Hippocampal formation (tissue), 2 donors: ENCODE data around the gene FAM114A1.
A peak's percentile ranks its signal among the peaks of the same experiment; 100 is the strongest.
"Not testable (repeated sequence)": the region's sequence is repeated elsewhere in the genome, so short reads cannot be mapped to it uniquely, and the experiment has no call there.

Experiments
- DNase-seq, 2 donors: peaks; one replicate each; lab custom pipeline; 2025; lab: John Stamatoyannopoulos, UW

The FAM114A1 gene

DNA sequence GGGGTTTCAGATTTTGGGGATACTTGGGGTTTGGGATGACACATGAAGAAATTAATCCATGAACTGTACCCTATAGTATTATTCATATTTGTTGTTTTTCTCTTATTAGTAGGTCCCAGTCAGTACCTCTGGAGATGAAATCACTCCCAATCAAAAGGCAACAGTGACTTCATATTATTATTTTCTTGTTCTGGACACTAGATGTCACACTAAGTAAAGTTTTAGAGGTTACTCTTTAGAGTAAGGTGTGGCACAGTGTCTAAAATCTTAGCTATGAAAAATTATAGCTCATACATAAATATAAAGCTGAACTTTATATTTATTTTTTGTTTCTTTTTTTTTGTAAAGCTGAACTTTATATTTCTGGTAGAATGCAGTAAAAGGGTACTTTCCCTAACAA is 35.1 kb downstream of the FAM114A1 start:
- DNase-seq, result peak in 1 of 2 donors; percentile 74

DNA sequence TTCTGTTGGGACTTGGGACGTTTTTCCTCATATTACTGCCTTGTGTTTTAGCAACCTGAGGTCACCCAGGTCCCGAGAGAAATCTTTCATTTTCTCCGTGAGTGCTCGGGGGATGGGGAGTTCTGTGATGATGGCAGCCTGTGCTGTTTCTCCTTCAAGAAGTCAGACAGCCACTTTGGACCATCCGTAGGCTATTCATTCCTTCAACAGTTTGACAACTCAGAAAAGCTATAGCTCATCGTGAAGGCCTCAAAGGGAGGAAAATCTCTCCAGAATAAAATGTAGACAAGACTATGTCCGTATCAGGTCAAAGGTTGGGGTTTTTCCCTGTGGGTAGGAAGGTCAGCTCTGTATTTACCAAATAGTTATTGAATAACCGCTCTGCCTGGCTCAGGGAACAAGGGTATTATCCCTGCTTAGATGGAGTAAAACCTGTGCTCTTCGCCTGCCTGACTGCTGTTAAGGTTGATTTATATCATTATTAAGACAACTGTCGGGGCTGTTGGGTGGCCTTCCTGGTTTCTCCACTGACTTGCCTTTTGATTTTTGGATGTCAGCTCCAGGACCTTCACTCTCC is 36.6 kb downstream of the FAM114A1 start:
- DNase-seq, result no peak

DNA sequence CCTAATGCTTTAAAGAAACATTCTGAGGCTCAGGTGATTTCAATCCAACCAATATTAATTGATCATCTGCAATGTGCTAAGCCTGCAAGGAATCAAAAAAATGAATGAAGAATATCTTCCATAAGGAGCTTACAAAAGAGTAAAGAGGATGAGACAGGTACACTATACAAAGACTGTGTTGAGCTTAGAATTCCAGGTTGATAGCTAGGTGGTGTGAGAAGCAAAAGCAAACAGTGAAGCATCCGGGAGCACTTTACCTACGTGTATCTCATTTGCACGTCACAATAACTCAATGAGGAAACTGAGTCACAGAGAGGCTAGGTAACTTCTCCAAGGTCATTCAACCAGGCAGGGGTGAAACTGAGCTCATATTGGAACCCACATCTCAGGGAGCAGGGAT is 37.1 kb downstream of the FAM114A1 start:
- no peak for DNase-seq

DNA sequence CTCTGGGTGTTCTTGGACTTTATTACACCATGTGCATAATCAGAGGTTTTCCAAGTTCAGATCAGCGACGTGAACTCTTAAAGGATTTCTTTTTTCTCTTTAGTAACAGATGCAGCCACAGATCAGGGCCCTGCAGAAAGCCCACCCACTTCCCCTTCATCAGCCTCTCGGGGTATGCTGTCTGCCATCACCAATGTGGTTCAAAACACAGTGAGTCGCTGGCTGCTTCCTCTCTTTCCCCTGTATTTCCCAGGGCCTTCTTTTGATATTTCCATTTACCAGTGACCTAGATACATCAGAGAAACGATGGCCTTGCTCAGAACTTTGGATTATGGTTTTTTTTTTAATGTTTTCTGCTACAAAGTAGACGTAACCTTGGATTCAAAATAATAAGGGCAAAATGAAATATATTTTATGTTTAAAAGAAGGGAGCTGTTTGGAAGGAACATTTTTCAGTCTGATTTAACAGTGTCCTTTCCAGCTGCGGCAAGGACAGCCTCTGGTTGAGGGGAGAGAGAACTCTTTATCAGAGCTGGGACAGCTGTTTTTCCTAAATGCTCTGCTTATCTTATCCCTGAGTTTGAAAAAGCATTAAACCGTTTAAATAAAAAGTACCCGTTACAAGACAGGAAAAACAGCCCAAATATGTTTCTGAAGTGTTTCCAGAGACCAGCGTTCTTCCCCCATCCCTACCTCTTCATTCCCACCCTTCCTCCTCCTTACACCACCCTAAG is 38.2 kb downstream of the FAM114A1 start:
- no peak for DNase-seq

DNA sequence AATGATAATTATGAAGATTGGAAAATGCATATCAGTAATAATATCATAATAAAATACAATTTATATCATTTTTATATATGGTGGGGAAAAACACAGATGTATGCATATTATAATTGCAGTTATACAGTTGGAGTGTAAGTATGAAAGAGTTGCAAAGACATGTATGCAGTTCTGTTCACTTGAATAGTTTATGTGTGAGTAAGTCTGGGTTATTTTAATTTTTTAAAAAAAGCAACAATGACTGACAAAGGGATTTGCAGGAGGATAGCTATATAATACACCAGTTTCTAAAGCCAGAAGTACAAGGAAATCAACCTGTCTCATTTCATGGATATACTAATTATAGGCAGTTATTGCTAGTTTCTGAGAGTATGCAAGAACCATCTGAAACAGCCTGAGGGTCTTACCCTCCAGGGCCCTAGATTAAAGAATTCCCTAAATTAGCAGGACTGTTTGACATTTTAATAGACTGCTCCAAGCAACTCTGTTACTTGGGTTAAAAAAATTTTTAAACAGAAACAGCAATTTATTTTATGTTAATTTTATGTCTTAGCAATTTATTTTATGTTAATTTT is 40.2 kb downstream of the FAM114A1 start:
- no peak for DNase-seq

DNA sequence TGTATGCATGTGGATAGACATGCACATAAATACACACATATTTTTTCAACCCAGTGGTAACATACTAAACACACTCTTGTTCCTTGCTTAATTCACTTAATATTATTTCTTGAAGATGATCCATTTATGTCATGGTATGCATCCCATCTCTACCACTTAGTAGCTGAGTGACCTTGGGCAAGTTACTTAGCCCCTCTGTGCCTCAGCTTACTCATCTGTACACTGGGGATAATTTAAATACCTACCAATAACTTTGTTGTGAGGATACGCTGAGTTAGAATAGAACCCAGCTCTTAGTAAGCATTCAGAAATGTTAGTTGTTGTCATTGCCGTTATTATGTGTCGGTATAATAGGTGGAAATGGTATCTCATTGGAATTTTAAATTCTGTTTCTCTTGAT is 41.4 kb downstream of the FAM114A1 start:
- DNase-seq, result no peak

DNA sequence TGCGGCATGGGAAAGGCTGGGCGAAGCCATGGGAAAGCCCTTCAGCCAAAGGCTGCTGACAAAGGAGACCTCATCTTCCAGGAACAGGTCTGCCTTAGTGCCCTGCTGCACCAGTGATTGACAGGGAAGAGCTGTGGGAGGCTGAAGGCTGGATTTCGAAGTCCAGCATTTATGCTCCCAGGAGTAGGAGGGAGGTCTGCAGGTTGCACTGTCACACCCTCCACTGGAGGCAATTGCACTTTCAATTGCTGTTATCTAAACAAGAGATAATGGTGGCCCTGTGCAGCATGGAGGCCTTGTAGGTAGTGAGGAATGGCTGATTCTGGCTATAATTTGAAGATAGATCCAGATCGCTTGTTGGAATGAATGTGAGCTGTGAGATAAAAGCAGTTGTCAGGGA is 43.7 kb downstream of the FAM114A1 start:
- DNase-seq, result no peak

DNA sequence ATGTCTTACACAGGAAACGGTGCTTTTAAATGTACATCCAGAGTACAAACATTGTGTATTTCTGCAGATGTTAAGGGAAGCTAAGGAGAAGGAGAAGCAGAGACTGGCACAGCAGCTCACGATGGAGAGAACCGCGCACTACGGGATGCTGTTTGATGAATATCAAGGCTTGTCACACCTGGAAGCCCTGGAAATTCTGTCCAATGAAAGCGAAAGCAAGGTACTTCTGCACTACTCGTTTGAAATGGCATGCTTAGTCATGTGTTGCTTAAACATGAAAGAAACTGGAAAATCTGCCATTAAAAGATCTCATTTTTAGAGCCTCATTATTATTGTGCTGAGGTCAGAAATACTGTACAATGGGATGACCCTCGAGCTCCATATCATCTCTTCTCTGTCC is 47.2 kb downstream of the FAM114A1 start:
- no peak for DNase-seq

DNA sequence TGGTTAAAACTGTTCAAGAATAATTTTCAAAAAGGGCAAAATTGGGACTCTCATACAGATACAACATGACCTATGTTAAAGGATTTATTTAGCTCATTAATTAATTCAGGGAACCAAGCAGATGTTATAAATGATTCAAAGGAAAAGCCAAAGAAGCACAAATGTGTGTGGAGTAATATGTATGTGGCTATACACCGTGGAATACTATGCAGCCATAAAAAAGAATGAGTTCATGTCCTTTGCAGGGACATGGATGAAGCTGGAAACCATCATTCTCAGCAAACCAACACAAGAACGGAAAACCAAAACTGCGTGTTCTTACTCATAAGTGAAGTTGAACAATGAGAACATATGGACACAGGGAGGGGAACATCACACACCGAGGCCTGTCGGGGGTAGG is 48.7 kb downstream of the FAM114A1 start:
- not testable (repeated sequence) for DNase-seq

DNA sequence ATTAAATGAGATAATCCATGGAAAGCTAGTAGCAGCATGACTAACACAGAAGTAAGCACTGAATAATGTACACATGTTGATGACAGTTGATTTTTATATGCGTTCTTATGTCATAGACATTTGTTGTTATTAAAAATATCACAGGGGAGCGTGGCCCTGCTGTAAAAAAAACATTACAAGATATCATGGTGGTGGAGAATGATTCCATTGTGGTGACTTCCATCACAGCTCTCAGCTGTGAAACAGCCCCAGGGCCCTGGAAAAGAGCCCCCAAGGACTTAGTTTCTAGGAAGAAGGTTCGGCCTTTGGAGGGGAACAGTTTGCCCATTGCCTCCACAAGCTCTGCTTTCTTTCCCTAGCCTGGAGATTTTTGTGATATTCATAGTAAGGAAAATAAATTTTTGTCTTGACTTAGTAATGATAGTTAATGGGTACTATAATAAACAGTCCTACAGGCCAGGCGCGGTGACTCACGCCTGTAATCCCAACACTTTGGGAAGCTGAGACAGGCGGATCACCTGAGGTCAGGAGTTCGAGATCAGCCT is 49.9 kb downstream of the FAM114A1 start:
- DNase-seq, result no peak

DNA sequence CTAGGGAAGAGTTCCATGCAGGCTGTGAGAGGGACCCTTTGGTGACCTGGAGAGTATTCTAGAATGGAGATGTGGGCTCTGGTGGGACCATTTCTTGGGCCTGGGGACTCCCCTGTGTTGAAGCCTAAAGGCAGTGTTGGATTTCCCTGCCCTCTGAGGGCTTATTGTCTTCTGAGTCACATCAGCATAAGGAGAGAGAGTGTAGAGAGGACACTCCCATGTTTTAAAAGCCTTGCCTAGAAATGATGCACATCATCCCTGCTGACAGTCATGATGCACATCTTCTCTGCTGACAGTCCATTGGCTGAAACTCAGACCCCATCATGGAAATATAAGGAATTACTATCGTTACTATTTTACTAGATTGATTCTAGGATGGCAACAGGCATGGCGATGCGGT is 51.9 kb downstream of the FAM114A1 start:
- DNase-seq, result no peak

DNA sequence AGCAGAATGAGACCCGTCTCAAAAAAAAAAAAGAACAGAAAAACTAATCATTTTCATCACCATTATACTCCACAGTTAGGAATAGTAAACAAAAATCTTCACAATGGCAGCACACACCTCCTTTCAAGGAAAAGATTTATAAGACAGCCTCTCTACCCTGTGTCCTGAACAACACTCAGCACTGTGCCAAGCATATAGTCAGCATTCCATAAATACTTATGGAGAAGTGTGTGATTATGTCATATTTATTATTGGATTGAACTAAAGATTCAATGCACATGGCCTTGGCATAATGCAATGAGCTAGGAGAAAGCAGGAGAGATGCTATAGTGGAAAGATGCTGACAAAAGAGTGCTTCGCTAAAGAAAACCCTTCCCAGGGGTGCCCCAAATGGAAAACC is 52.6 kb downstream of the FAM114A1 start:
- DNase-seq, result no peak

DNA sequence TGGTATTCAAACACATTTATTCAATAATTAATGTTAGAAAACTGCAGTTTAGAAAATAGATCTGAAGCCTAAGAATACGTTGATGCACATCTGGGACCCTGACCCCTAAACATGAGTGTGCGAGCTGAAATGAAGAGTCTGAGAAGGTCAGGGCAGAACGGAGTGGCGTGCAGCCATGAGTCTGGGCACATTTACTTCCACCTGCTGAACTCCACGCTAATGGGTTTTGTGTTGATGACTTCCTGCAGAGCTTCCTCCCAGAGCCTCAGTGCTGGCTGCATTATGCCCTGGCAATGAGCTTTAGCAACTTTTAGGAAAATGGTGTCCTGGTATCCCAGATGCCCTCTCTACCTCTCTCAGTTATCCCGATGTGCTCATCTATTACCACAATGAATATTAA is 53.1 kb downstream of the FAM114A1 start:
- DNase-seq, result no peak

DNA sequence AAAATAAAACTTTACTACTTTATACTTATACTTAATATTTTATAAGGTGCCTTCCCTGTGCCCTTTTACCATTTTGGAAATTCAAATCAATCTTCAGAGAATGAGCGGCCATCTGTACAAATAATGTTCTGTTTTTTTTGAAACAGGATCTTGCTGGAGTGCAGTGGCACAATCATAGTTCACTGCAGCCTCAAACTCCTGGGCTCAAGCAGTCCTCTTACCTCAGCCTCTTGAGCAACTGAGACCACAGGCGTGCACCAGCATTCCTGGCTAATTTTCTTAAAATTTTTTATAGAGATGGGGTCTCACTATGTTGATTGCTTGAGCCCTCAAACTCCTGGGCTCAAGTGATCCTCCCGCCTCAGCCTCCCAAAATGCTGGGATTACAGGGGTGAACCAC is 53.5 kb downstream of the FAM114A1 start:
- DNase-seq, result no peak

DNA sequence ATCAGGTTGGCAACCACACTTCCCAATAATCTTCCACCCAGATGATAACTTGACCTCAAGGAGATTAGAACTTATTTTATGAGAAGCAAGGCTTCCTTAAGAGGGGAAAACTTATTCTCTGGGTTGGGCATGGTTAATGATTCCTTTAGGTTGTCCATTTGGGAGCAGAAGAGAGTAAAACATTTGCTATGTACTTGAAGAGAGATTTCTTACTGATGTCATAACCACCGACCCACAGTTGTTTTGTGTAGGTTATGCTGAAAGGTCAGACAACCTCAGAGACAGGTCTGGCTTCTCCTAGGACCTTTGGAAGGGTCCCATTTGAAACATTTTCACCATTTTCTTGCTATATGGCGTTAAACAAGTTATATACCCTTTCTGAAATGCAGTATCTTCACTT is 56.1 kb downstream of the FAM114A1 start:
- DNase-seq, result no peak

DNA sequence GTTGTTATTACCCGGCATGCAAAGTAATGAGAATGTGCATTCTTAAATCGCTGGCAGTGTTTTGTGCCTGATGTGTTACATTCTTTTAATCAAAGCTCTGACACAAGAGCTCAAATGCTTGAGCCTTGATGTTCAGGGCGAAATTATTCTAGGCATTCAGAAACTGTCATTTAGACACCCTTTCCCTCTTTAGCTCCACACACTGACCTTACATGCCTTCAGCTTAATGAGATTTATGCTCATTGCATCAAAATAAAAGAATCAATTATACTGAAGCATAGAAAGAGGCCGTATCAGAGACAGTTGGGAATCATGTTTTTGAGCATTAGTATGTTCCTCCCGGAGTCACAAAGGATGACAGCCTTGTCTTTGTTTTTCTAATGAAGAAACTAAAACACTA is 56.7 kb downstream of the FAM114A1 start:
- no peak for DNase-seq

DNA sequence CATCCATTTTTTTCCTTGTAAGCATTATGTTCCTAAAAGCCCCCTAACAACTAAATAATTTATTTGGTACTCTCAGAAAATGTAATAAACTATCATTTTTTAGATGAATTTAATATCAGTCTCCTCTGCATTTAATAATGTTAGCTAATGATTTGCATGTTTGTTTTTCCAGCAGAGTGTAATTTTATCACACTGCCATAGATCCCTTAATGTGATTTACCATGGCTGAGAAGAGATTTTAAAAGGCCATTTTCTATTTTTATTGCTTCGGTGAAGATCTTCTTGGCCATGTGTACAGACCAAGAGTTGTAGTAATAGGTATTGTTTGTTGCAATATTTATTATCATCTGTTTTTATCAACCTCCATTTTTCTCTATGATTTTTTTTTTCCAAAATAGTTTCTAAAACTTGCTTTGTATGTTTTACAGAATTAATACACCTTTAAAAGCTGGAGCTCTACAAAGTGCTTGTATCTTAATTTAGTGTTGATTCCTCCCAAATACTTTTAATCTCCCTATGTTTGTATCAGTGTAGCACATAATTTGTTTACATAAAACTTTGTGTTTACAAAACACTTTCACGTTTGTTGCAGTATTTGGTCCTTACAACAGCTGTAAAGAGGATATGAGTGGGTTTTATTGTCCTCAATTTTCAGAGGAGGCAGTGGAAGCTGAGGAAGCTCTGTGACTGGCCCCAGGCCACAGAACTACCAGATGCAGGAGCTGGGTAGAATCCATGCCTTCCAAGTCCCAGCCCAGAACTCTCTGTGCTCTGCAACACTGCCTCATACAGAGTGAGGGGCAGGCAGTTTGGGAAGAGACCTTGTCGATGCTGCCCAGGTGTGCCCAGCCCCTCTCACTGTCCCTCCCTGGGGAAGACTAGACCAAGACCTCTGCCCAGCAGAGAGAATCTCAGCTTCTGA is 58.1 kb downstream of the FAM114A1 start:
- peak; percentile 12 to 43 for DNase-seq

DNA sequence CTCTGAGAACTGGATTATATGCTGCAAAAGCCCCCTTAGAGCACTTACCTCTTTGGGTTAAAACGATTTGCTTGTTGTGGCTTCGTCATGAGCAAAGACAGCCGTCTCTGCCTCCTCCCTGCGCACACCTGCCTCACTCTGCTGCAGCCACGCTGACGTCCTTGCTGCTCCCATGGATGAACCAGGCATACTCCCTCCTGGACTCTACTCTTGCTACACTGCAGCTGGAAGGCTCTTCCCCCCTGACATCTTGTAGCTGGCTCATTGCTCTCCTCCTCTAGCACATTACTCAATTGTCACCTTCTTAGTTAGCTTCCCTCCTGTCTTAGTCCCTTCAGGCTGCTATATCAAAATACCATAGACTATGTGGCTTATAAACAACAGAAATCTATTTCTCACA is 59.3 kb downstream of the FAM114A1 start:
- no peak for DNase-seq

DNA sequence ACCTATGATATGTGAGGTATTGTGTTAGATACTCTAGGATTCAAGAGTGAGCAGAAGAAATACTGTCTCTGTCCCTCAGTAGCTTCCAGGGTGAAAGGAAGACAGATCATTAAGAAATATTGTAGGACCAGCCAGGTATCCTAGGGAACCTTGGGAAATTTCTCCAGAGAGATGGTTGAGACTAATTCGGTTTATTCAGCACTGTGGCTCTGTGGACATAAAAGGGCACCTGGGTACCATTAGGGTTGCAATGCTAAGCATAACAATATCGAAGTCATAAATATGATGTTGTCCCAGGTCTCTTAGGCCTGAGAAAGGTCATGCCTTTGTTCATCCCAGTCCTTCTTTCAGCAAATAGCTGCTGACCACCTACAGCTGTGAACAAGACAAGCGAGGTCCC is 61.0 kb downstream of the FAM114A1 start:
- no peak for DNase-seq

DNA sequence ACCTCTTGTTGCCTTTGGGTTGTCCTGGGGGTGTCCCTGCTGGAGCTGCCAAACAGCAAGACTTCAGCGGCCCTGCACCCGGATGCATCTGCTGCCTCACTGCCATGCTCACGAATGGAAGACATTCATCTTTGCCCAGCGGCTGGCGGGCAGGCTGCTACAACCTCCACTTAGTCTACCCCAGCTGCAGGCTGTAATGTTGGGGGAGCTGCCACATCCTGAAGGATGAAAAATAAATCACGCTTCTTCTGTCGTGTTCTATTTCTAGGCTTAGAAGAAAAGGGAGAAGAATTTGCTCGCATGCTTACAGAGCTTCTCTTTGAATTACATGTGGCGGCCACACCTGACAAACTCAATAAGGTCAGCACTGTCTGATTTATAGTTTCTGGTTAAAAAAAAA is 61.4 kb downstream of the FAM114A1 start:
- DNase-seq, result no peak

DNA sequence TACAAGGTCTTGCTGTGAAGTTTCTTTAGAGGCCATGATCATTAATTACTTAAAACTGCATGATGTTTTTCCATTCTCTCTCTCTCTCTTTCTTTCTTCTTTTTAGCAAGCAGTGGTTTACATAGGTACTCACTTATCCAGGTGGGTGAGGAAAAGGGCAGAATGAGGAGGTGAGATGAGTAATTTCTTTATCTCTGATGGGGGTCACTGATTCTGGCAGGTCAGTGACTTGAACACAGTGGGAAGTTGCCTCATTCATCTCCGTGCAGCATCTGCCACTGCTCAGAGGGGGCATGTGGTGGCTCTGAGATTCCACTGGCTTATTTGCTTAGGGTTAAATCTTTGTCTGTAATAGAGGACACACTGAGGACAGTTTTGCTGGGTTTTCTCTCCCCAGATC is 62.6 kb downstream of the FAM114A1 start:
- DNase-seq, result no peak

DNA sequence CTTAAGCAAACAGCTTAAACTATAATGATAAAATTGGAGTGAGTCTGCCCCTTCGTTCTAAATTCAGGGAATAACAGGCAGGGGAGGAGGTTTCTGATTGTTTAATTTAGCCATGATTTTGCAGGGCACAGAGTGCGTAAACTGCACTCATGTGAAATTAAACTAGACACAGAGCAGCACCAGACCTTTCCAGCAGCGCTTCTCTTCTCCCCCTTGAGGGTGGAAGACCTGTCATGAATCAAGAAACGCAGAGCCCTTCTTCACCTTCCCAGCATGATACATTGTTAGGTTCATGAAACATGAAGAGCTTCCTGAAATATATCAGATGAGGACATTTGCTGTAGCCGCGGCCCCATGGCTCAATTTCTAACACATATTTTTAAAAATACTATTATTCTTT is 63.1 kb downstream of the FAM114A1 start:
- DNase-seq, result no peak
